GM21737 (cell line): ENCODE results near the gene EFNA5.
"Not testable (repeated sequence)": the region's sequence is repeated elsewhere in the genome, so short reads cannot be mapped to it uniquely, and the experiment has no call there.

Experiments used
- ATAC-seq: cut with Tn5 transposase; IDR thresholded peaks from one replicate; pipeline ENCODE4 v1.9.1; 2021; ENCODE audit warnings: mild to moderate bottlenecking, moderate library complexity; ENCODE audit not compliant: unreplicated experiment

Gene EFNA5

GRCh38 chr5:107378218-107378899 is 292.4 kb downstream of the EFNA5 start:
- no peak for ATAC-seq

GRCh38 chr5:107377277-107377609 is 293.5 kb downstream of the EFNA5 start:
- ATAC-seq: no peak

DNA sequence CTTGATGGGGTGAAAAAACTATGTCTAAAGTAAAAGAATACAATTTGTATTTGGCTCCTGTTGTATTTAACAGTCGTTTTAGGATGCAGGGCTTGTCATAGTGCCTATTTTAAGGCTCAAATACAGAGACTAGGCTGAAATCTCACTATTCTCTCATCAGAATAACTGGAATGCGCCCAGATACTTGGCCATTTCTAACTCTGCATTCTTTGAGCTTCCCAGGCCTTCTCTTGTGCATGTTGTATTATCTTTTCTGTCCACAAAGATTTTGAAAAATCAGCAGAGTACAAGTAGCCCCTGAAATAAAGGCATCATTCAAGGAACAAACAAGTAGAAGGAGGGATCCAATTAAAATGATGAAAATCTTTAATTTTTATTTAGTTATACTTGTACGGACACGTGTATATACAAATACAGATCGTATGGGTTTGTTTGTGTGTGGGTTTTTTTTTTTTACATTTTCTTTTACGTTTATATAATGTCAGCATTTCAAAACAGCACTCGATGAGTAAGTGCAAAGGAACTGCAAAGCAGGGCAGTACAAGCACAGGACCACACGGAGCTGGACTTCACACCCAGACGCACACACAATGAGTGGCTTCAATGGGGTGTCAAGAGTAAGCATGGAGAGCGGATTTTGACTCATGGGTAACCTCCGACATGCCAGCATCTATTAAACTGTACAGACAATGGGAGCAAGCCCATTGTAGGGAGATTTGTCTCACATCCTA is 294.0 kb downstream of the EFNA5 start:
- ATAC-seq: no peak

- ATAC-seq: peak; percentile 77
These were observed 297.0 kb downstream of the EFNA5 start for GRCh38 chr5:107373549-107374263.

DNA sequence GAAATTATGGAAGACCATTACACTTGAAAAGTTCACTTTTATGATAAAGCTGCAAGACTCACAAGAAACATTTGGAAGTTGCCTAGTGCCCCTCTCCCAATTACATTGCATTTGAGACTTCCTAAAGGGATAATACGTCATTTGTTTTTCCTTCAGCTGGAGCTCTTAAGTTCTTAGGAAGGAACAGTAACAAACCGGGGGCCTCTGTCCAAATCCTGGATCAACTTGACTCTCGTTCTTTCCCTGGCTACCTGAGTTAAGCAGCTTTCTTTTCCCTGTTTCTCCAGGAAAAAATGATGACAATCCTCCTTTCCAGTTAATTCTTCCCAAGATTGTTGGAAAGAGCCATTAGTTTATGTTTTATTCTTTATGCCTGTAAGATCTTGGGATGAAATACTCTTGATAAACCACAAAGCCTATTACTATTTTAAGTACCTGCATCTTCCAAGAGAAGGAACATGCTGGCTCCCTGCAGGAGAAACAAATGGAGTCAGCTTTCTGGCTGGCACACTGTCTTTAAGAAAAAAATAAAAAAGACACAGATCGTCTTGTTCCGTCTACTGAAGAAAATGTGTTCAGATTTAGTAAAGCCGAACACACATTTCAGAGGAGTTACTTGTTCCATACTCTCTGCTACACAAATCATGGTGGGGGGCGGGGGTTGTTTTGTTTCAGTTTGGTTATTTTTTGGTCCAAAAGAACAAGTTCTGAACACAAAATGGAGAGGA is 297.9 kb downstream of the EFNA5 start:
- no peak for ATAC-seq

- ATAC-seq: no peak
These were observed 300.3 kb downstream of the EFNA5 start for GRCh38 chr5:107370396-107370968.

- ATAC-seq: no peak
These were observed 301.1 kb downstream of the EFNA5 start for GRCh38 chr5:107369622-107370021.

DNA sequence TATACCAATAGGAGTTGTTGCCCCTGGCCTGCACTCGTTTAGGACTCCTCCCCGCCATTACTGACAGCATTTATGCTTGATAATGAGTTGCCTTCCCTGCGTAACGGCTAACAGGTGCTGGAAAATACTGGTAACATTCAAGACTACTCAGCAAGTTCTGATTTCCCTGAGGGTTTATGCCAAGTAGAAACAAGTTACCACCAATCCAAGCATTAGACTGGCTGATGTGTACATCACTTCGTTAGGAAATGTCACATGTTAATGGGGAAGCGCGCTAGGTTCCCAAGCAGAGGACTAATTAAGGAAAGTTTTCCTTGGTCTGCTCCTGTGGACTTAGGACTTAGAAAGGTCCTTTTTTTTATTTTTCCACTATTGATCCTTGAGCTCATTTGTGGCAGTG is 302.1 kb downstream of the EFNA5 start:
- ATAC-seq: no peak

DNA sequence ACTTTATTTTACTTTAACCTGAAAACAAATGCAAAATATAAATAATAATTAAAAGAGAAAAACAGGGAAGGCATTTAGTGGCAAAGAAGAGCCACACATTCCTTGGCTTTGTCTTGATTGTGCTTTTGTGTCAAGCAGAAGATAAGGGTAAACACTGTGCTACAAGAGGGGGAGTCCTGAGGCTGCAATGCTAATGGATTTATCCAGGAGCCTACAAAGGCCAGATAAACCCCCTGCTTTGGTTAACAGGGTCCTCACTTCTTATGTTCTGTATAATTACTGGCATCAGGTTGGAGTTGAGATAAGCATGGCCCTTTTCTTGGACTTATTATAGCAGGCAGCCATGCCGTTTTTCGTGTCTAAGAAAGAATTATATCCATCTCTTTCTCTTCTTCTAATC is 302.8 kb downstream of the EFNA5 start:
- no peak for ATAC-seq

DNA sequence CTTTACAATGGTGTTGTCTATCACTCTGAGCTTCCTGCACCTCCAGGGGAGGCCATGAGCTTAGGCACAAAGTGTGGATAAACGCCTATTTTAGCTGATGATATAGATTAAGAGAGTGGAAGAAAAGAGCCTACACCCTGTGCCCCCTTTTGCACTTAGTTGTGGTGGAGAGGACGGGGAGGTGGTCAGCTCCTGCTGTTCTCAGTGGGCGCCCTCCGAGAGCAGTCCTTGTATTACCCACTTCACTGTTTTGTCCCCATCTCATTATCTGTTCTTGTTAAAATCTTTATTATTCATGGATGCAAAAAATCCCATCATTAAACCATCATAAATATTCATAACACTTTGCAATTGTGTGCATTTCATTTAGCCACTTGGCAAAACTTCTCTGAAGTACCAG is 303.3 kb downstream of the EFNA5 start:
- ATAC-seq: no peak

GRCh38 chr5:107365320-107366109 is 305.2 kb downstream of the EFNA5 start:
- ATAC-seq: peak; percentile 61

DNA sequence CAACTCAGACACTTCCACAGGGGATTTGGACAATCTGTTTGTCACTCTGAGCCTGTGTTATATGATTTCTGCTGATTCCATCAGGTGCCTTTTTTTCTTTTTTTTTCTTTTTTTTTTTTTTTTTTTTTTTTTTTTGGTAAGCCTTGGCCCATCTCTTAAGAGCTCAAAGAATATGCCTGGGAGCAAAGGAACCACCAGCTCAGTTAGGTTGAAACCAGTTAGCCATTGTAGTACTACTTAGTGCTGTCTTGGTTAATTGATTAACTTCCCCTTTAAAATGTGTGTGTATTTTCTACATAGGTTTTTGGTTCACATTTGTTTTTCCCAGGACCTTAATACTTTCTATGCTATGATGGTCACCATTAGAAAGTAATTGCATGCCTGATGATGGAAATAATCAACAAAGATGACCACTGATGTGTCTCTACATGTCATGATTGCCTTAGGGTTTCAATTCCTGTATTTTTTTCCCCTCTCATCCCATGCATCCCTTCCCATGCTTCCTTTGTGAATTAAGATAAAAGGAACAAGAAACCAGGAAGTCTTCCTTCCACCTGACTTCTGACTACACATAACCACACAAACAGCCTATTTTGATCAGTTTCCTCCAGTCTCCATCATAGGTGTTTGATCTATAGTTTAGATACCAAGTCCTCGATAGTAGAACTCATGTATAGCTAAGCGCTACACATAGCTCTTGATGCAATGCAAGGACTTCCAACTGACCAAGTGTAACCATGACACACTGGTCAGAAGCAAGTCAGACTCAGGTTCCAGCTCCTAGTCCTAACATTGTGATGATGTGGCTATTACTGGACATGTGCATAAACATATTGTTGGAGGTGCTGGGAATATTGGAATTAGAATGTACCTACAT is 306.1 kb downstream of the EFNA5 start:
- no peak for ATAC-seq

GRCh38 chr5:107363768-107364167 is 307.0 kb downstream of the EFNA5 start:
- ATAC-seq: no peak

DNA sequence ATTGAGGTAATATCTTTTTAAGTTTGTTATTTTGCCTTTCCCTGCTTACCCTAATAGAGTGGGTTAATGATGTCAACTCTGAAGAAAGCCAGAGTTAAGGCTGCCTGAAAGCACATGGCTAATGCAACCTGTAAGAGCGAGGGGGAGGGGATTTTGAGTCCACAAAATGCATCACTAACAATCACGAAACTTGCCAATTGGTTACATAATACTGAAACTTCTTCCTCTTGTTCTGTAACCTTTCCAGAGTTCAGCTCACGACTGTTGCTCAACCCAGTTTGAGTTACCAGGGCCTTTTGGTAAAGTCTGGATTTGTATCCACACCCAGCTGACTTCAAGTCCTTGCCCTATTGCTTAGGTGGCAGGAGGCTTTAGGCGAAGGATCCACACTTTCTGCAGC is 308.8 kb downstream of the EFNA5 start:
- ATAC-seq: no peak

DNA sequence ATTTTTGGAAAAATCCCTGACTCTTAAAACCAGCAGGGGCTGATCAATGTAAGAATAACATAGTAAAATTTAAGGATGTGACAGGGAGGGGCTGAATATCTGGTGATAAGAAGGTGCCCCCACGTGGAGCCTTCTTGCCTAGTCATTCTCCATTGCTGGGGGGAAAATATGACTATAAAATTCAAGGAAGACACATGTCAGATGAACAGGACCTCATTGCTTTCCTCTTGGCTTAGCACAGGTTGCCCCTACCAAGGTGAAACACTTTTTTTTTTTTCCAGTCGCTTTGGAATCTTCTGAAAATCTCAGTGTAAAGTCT is 310.9 kb downstream of the EFNA5 start:
- ATAC-seq: no peak

GRCh38 chr5:107359033-107359915 is 311.5 kb downstream of the EFNA5 start:
- no peak for ATAC-seq

GRCh38 chr5:107356891-107357290 is 313.8 kb downstream of the EFNA5 start:
- ATAC-seq: no peak

DNA sequence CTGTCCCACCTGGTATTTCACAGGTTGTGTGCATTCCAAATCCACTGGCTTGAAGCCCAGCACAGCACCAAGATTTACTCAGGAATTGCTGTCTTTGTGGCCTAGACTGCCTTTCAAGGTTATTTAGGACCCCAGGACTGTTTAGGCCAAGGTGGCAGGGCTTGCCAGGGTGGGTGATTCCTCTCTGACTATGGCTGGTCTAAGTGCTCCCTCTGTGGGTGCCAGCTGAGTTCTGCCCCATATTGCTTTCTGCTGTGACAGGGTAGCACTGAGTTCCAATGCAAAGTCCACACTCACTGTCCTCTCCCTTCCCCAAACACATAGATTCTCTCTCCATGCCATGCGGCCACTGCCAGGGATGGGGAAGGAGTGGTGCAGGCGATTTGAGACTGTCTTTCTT is 318.2 kb downstream of the EFNA5 start:
- ATAC-seq: no peak

- not testable (repeated sequence) for ATAC-seq
These were observed 324.2 kb downstream of the EFNA5 start for GRCh38 chr5:107346580-107346979.
